GM12878 (cell line): Measurements from ENCODE around the gene LIX1L. TPM values are rescaled to one million over a fixed set of nuclear protein-coding genes. Genes with fewer than 3 reads are reported as not detected.
A peak's percentile ranks its signal among the peaks of the same experiment; 100 is the strongest.

Experiments used
- BACH1 ChIP-seq: fragments of 450-650 bp; IDR thresholded peaks from 2 replicates; pipeline ENCODE4 v1.6.1; 2017; ENCODE audit warnings: mild to moderate bottlenecking, borderline replicate concordance
- BCL3 ChIP-seq: IDR thresholded peaks from 2 replicates; pipeline ENCODE4 v1.6.1; 2011; ENCODE audit warnings: borderline replicate concordance, low read depth, mild to moderate bottlenecking, moderate library complexity, low read length; ENCODE audit not compliant: insufficient read depth, poor library complexity, severe bottlenecking
- CBX5 ChIP-seq: sonication (generic); IDR thresholded peaks from 2 replicates; pipeline ENCODE4 v1.6.1; 2016; ENCODE audit warnings: low read depth, moderate library complexity, mild to moderate bottlenecking, inconsistent platforms
- CREB1 ChIP-seq: IDR thresholded peaks from 2 replicates; pipeline ENCODE4 v1.6.1; 2012; ENCODE audit warnings: low read depth, mild to moderate bottlenecking, inconsistent platforms
- CUX1 ChIP-seq: IDR thresholded peaks from 2 replicates; pipeline ENCODE4 v1.6.1; 2012; ENCODE audit warnings: improper control_type of control experiment, low read depth, low read length; ENCODE audit not compliant: insufficient replicate concordance
- EGR1 ChIP-seq, 2 experiments: IDR thresholded peaks; 1 replicate in 1 of 2; 2 replicates in 1 of 2; pipeline ENCODE4 v1.6.1; 2011 to 2012; ENCODE audit warnings: low read depth in 2 of 2, low read length in 2 of 2, borderline replicate concordance in 1 of 2, mild to moderate bottlenecking in 1 of 2, moderate library complexity in 1 of 2
- ELK1 ChIP-seq: IDR thresholded peaks from 2 replicates; pipeline ENCODE4 v1.6.1; 2012; ENCODE audit warnings: low read depth, low read length, improper control_type of control experiment
- IKZF2 ChIP-seq, 2 experiments: fragments of 450-650 bp; IDR thresholded peaks; 2 replicates each; pipeline ENCODE4 v1.6.1; 2017; ENCODE audit warnings: mild to moderate bottlenecking in 2 of 2, moderate library complexity in 2 of 2
- JUNB ChIP-seq: IDR thresholded peaks from 2 replicates; pipeline ENCODE4 v1.6.1; 2016; ENCODE audit warnings: antibody characterized with exemption, mild to moderate bottlenecking
- NBN ChIP-seq: fragments of 450-650 bp; IDR thresholded peaks from 2 replicates; pipeline ENCODE4 v1.6.1; 2016
- NKRF ChIP-seq: fragments of 450-650 bp; conservative IDR thresholded peaks from 2 replicates; pipeline ENCODE4 v1.6.1; 2017; ENCODE audit warnings: mild to moderate bottlenecking, moderate library complexity
- PAX5 ChIP-seq: IDR thresholded peaks from 2 replicates; pipeline ENCODE4 v1.6.1; 2011; ENCODE audit warnings: low read depth, low read length, borderline replicate concordance
- RB1 ChIP-seq: fragments of 450-650 bp; formaldehyde crosslinking; IDR thresholded peaks from 2 replicates; pipeline ENCODE4 v1.6.1; 2017; ENCODE audit warnings: mild to moderate bottlenecking, borderline replicate concordance
- RELA ChIP-seq: fragments of 450-650 bp; IDR thresholded peaks from 2 replicates; pipeline ENCODE4 v1.8.0; 2014; ENCODE audit warnings: borderline replicate concordance; ENCODE audit not compliant: partially characterized antibody
- SMAD1 ChIP-seq: fragments of 450-650 bp; IDR thresholded peaks from 2 replicates; pipeline ENCODE4 v1.6.1; 2018; ENCODE audit warnings: mild to moderate bottlenecking, low read depth; ENCODE audit not compliant: partially characterized antibody
- WRNIP1 ChIP-seq: IDR thresholded peaks from 2 replicates; pipeline ENCODE4 v1.6.1; 2011; ENCODE audit warnings: low read depth, low read length, improper control_type of control experiment, borderline replicate concordance
- YY1 ChIP-seq: IDR thresholded peaks from 2 replicates; pipeline ENCODE4 v1.6.1; 2011; ENCODE audit warnings: low read depth, mild to moderate bottlenecking, low read length
- ZZZ3 ChIP-seq: IDR thresholded peaks from 2 replicates; pipeline ENCODE4 v1.6.1; 2011; ENCODE audit warnings: low read depth; ENCODE audit not compliant: control insufficient read depth, insufficient read length
- polyA plus RNA-seq, 11 experiments: library from polyadenylated mRNA; depleted of rRNA in 4 of 11; unstranded in 6 of 11; stranded (reverse) in 5 of 11; fragments of >200 nt; fragmentation: Nextera tagmentation in 4 of 11; fragmentation: Illumina TruSeq in 1 of 11; extraction: Ambion mirVana in 4 of 11; extraction: Trizol in 1 of 11; gene quantifications; 1 replicate in 1 of 11; 2 replicates in 10 of 11; pipeline versions ENCODE4 v1.2.1 to v1.2.3, GENCODE V29; 2011 to 2016; ENCODE audit warnings: inconsistent platforms in 2 of 11, missing spikeins in 2 of 11, low read depth in 1 of 11
- total RNA-seq, 4 experiments: library from RNA; depleted of rRNA in 3 of 4; stranded (reverse); fragments of >200 nt in 3 of 4; fragmentation: Illumina TruSeq in 1 of 4; extraction: Trizol in 1 of 4; gene quantifications; 2 replicates each; pipeline versions ENCODE4 v1.2.1 to v1.2.3, GENCODE V29; 2013 to 2021

Gene LIX1L
- total and polyA plus RNA-seq, 10 of the 15 experiments (the other 5 are each of a cell fraction or from before 2014, with no cell fraction given) = 5.5 to 48.2 (median 15.3) TPM

- TF ChIP-seq CUX1 (no peak), RELA (no peak), CREB1 (peak; percentile 30; the same call in 1 of the 2 replicates), BCL3 (no peak), BACH1 (no peak; the same call in 1 of the 2 replicates), RB1 (0 out of 2 replicates have a peak, but pooled peaks have one; percentile 14), JUNB (no peak), NKRF (no peak), YY1 (peak; percentile 70; the same call in 1 of the 2 replicates), PAX5 (no peak), SMAD1 (peak; percentile 41), NBN (0 out of 2 replicates have a peak, but pooled peaks have one; percentile 53), EGR1 (IDR thresholded peaks at IDR 0.05; ENCODE audit: borderline replicate concordance in 1 of 2, low read depth in 2 of 2, low read length in 2 of 2) (peak in 1 of 2 experiments; percentile 11; a peak in 1 of 3 replicates), ZZZ3 (no peak), ELK1 (no peak), CBX5 (no peak), WRNIP1 (no peak), IKZF2 (IDR thresholded peaks at IDR 0.05) (no peak; a peak in 2 of 4 replicates)
Observed at GRCh38 chr1:145964328-145965118, 6.7 kb upstream of the LIX1L start, which contains the start of the genes ANKRD34A and POLR3GL (continued).
